Endothelial cell of umbilical vein (primary cell): ENCODE results near the gene PRRX1. TPM values are rescaled to one million over a fixed set of nuclear protein-coding genes. Genes with fewer than 3 reads are reported as not detected.

Experiments used
- BruUV-seq: library from RNA; stranded (reverse); fragments of 400-500 nt; replicated peaks from 2 replicates; lab custom pipeline; 2021; lab: Mats Ljungman, UMichigan
- CTCF ChIA-PET: fragments of 300-600, 350-600 bp; sonication (Branson Sonifier 250); formaldehyde crosslinking; loops from one replicate; lab custom pipeline; 2021; ENCODE audit warnings: antibody characterized with exemption, inconsistent platforms; lab: Charles Lee
- POLR2A ChIA-PET: fragments of 300-600, 350-600 bp; sonication (Branson Sonifier 250); formaldehyde crosslinking; loops from one replicate; lab custom pipeline; 2021; ENCODE audit warnings: antibody characterized with exemption, inconsistent platforms; lab: Charles Lee
- DNase-seq: peaks from one replicate; pipeline ENCODE4 v3.0.0-alpha.2; 2011; ENCODE audit warnings: low read depth, low spot score
- FAIRE-seq: peaks from 2 replicates; lab custom pipeline; 2011; peaks lifted over from hg19 to GRCh38; lab: Jason Lieb, UNC
- H2AFZ ChIP-seq: 2 replicates; pipeline ENCODE4 v1.6.0; 2012; ENCODE audit warnings: low read depth, low read length, control low read depth, inconsistent platforms
- H3K27ac ChIP-seq: 2 replicates; pipeline ENCODE4 v1.5.1; 2011; ENCODE audit warnings: low read depth, mild to moderate bottlenecking, control low read depth, low read length, moderate library complexity; ENCODE audit not compliant: insufficient read depth
- H3K27me3 ChIP-seq, 2 experiments: 2 replicates each; pipeline versions ENCODE4 v1.6.0 to v1.6.1; 2011; ENCODE audit warnings: low read length in 2 of 2, mixed read lengths in 1 of 2; ENCODE audit not compliant: control insufficient read depth in 2 of 2, insufficient read depth in 2 of 2
- H3K36me3 ChIP-seq, 2 experiments: 2 replicates in 1 of 2; 3 replicates in 1 of 2; pipeline ENCODE4 v1.5.1; 2011; ENCODE audit warnings: low read length in 2 of 2, mild to moderate bottlenecking in 1 of 2, moderate library complexity in 1 of 2; ENCODE audit not compliant: control insufficient read depth in 2 of 2, insufficient read depth in 2 of 2; ENCODE audit errors: extremely low read depth in 1 of 2
- H3K4me1 ChIP-seq: 3 replicates; pipeline ENCODE4 v1.5.1; 2011; ENCODE audit warnings: mild to moderate bottlenecking, low read length; ENCODE audit not compliant: control insufficient read depth, insufficient read depth; ENCODE audit errors: extremely low read depth
- H3K4me2 ChIP-seq: 2 replicates; pipeline ENCODE4 v1.6.1; 2011; ENCODE audit warnings: low read length, control low read depth, mixed read lengths; ENCODE audit not compliant: insufficient read depth
- H3K4me3 ChIP-seq, 3 experiments: fragments of 200-600 bp in 1 of 3; sonication (generic), shearing (Covaris generic) in 1 of 3; replicated peaks in 1 of 3; 2 replicates each; pipeline ENCODE4 v1.5.1; 2011 to 2016; ENCODE audit warnings: control low read depth in 3 of 3, low read length in 3 of 3, mild to moderate bottlenecking in 2 of 3, inconsistent platforms in 1 of 3, low read depth in 1 of 3, moderate library complexity in 1 of 3; ENCODE audit not compliant: insufficient read depth in 1 of 3
- H3K79me2 ChIP-seq: 2 replicates; pipeline ENCODE4 v1.6.0; 2012; ENCODE audit warnings: low read length, inconsistent platforms; ENCODE audit not compliant: control insufficient read depth, insufficient read depth
- H3K9ac ChIP-seq: replicated peaks from 2 replicates; pipeline ENCODE3; 2011; ENCODE audit warnings: low read length, control low read depth; ENCODE audit not compliant: insufficient read depth; ENCODE audit errors: extremely low read depth
- H3K9me1 ChIP-seq: replicated peaks from 3 replicates; pipeline ENCODE4 v1.6.0; 2011; ENCODE audit warnings: mild to moderate bottlenecking, low read length; ENCODE audit not compliant: control insufficient read depth, insufficient read depth; ENCODE audit errors: extremely low read depth
- H3K9me3 ChIP-seq: replicated peaks from 2 replicates; pipeline ENCODE4 v1.5.1; 2012; ENCODE audit warnings: low read length, inconsistent platforms; ENCODE audit not compliant: control insufficient read depth, insufficient read depth
- H4K20me1 ChIP-seq: replicated peaks from 2 replicates; pipeline ENCODE3; 2011; ENCODE audit warnings: mild to moderate bottlenecking, low read length; ENCODE audit not compliant: control insufficient read depth, insufficient read depth; ENCODE audit errors: extremely low read depth
- EZH2 ChIP-seq: IDR thresholded peaks from 2 replicates; pipeline ENCODE4 v1.6.1; 2012; ENCODE audit warnings: borderline replicate concordance, low read depth, mild to moderate bottlenecking, moderate library complexity, low read length, inconsistent platforms; ENCODE audit not compliant: severe bottlenecking
- FOS ChIP-seq: IDR thresholded peaks from 2 replicates; pipeline ENCODE4 v1.6.1; 2011; ENCODE audit warnings: mild to moderate bottlenecking, low read length, moderate library complexity, borderline replicate concordance; ENCODE audit not compliant: insufficient read depth
- GATA2 ChIP-seq: IDR thresholded peaks from 2 replicates; pipeline ENCODE4 v1.7.0; 2011; ENCODE audit warnings: low read depth, mild to moderate bottlenecking, moderate library complexity, mixed read lengths, low read length; ENCODE audit not compliant: insufficient read length, insufficient read depth
- JUN ChIP-seq: IDR thresholded peaks from 2 replicates; pipeline ENCODE4 v1.6.1; 2011; ENCODE audit warnings: borderline replicate concordance, low read depth; ENCODE audit not compliant: insufficient read length, insufficient read depth
- MYC ChIP-seq: IDR thresholded peaks from one replicate; pipeline ENCODE4 v1.6.1; 2011; ENCODE audit warnings: mild to moderate bottlenecking, low read depth, low read length
- POLR2A ChIP-seq: IDR thresholded peaks from 2 replicates; pipeline ENCODE4 v1.6.1; 2012; ENCODE audit warnings: low read depth, mild to moderate bottlenecking, control low read depth, low read length
- POLR2AphosphoS5 ChIP-seq: IDR thresholded peaks from 2 replicates; pipeline ENCODE4 v1.6.1; 2012; ENCODE audit warnings: low read depth, mild to moderate bottlenecking, control low read depth, low read length, moderate library complexity; ENCODE audit not compliant: insufficient read depth
- dilution Hi-C: fragments of 300-500 bp; cut with MboI; formaldehyde crosslinking; loops from one replicate; pipeline ENCODE4 v1.15.0; 2019; ENCODE audit warnings: low sequenced_read_pairs; ENCODE audit not compliant: extremely low pct_ligation_motif_present
- intact Hi-C: fragments of 100-400 bp; cut with micrococcal nuclease; formaldehyde crosslinking; loops from one replicate; pipeline ENCODE4 v1.10.0; 2022
- polyA plus RNA-seq, 4 experiments: library from polyadenylated mRNA; depleted of rRNA in 3 of 4; stranded (reverse) in 3 of 4; unstranded in 1 of 4; fragments of >200 nt; gene quantifications; 2 replicates each; pipeline versions ENCODE4 v1.2.1 to v1.2.3, GENCODE V29; 2011 to 2012; ENCODE audit warnings: missing spikeins in 1 of 4
- total RNA-seq: library from RNA; stranded (reverse); gene quantifications from 2 replicates; pipeline ENCODE4 v1.2.3, GENCODE V29; 2021
- TF ChIP-seq, protein P1 (sequence below), 2 donors: IDR thresholded peaks; 1 replicate in 1 of 2; 2 replicates in 1 of 2; pipeline ENCODE4 v1.5.1; 2011; ENCODE audit warnings: low read length in 2 of 2, mild to moderate bottlenecking in 2 of 2, moderate library complexity in 2 of 2, control low read depth in 1 of 2, inconsistent platforms in 1 of 2, low read depth in 1 of 2; ENCODE audit not compliant: insufficient read depth in 1 of 2; ENCODE audit errors: extremely low read depth in 1 of 2
- TF ChIP-seq, protein P2 (sequence below): IDR thresholded peaks from 2 replicates; pipeline ENCODE4 v1.6.1; 2011; ENCODE audit not compliant: insufficient read depth, insufficient read length

Gene PRRX1
- total and polyA plus RNA-seq, 2 donors (not counting 3 experiments of a cell fraction or from before 2014, with no cell fraction given): 0.03 TPM; not detected in 1

DNA sequence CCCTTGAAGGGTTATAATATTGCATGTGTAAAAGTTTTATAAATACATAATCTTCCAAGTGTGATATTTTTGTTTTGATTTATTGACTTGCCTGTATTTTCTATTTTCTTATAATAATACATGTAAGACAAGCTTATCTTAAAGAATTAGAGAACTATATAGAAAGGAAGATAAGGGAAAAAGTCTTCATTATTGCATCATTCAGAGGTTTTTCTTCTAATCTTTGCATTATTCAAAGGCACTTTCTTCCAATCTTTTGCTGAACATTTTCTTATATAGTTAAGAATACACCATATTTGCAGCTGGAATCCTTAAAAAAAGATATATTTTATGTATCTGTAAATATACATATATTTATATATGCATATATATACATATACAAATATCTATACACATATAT, 33.4 kb downstream of the PRRX1 start:
- dilution Hi-C loops (no loop called here), intact Hi-C loops (no loop called here)
- no peaks in the 10 kb centered on the region for H3K27me3 ChIP-seq
- H3K9ac ChIP-seq: no peak overlapping the region
- H3K79me2 ChIP-seq: no peaks in the 10 kb centered on the region
- H4K20me1 ChIP-seq: no peaks in the 10 kb centered on the region
- BruUV-seq: no TSS peak
- ChIA-PET CTCF (interaction anchor here (1.4 to 2.8 kb wide), 2 partner anchors 8 to 12 kb away, joined by 5 to 29 read pairs; no protein-coding TSS in a partner anchor), POLR2A (no interaction called here)
- H2AFZ ChIP-seq: no peak overlapping the region
- FAIRE-seq (no peak), DNase-seq (no peak)
- no peak overlapping the region for H3K4me3 ChIP-seq
- H3K4me2 ChIP-seq: no peak overlapping the region
- H3K36me3 ChIP-seq: no peaks in the 10 kb centered on the region
- H3K9me1 ChIP-seq: no peaks in the 10 kb centered on the region
- H3K4me1 ChIP-seq: peaks cover 27% of the 10 kb centered on the region
- no peak overlapping the region for H3K27ac ChIP-seq
- TF ChIP-seq, protein P1, sequence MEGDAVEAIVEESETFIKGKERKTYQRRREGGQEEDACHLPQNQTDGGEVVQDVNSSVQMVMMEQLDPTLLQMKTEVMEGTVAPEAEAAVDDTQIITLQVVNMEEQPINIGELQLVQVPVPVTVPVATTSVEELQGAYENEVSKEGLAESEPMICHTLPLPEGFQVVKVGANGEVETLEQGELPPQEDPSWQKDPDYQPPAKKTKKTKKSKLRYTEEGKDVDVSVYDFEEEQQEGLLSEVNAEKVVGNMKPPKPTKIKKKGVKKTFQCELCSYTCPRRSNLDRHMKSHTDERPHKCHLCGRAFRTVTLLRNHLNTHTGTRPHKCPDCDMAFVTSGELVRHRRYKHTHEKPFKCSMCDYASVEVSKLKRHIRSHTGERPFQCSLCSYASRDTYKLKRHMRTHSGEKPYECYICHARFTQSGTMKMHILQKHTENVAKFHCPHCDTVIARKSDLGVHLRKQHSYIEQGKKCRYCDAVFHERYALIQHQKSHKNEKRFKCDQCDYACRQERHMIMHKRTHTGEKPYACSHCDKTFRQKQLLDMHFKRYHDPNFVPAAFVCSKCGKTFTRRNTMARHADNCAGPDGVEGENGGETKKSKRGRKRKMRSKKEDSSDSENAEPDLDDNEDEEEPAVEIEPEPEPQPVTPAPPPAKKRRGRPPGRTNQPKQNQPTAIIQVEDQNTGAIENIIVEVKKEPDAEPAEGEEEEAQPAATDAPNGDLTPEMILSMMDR (IDR thresholded peaks at IDR 0.05; ENCODE audit: extremely low read depth in 1 of 2, insufficient read depth in 1 of 2, low read depth in 1 of 2, low read length in 2 of 2): no peak
- TF ChIP-seq POLR2AphosphoS5 (no peak), GATA2 (no peak), MYC (no peak), EZH2 (no peak), POLR2A (no peak), JUN (no peak), FOS (no peak)
- TF ChIP-seq, protein P2, sequence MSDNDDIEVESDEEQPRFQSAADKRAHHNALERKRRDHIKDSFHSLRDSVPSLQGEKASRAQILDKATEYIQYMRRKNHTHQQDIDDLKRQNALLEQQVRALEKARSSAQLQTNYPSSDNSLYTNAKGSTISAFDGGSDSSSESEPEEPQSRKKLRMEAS: no peak
- H3K9me3 ChIP-seq: no peaks in the 10 kb centered on the region
